BE2C (cell line): ENCODE results near the gene UNC5A.

Experiments
- DNase-seq: peaks from one replicate; pipeline ENCODE4 v3.0.0-alpha.2; 2020
- H3K27me3 ChIP-seq: fragments of 250-450 bp; sonication (Bioruptor Pico); 2 replicates; pipeline ENCODE4 v1.5.1; 2020; ENCODE audit warnings: mild to moderate bottlenecking
- H3K36me3 ChIP-seq: fragments of 250-450 bp; sonication (Bioruptor Pico); 2 replicates; pipeline ENCODE4 v1.5.1; 2020; ENCODE audit warnings: mild to moderate bottlenecking
- H3K4me1 ChIP-seq: fragments of 250-450 bp; sonication (Bioruptor Pico); 2 replicates; pipeline ENCODE4 v1.5.1; 2020
- H3K4me3 ChIP-seq: 2 replicates; pipeline ENCODE4 v1.5.1; 2011; ENCODE audit warnings: low read depth, low read length
- H3K9me3 ChIP-seq: fragments of 250-450 bp; sonication (Bioruptor Pico); 2 replicates; pipeline ENCODE4 v1.5.1; 2020
- TF ChIP-seq, protein P1 (sequence below): IDR thresholded peaks from 2 replicates; pipeline ENCODE4 v1.5.1; 2012; ENCODE audit warnings: mild to moderate bottlenecking, low read depth, low read length

UNC5A gene

DNA sequence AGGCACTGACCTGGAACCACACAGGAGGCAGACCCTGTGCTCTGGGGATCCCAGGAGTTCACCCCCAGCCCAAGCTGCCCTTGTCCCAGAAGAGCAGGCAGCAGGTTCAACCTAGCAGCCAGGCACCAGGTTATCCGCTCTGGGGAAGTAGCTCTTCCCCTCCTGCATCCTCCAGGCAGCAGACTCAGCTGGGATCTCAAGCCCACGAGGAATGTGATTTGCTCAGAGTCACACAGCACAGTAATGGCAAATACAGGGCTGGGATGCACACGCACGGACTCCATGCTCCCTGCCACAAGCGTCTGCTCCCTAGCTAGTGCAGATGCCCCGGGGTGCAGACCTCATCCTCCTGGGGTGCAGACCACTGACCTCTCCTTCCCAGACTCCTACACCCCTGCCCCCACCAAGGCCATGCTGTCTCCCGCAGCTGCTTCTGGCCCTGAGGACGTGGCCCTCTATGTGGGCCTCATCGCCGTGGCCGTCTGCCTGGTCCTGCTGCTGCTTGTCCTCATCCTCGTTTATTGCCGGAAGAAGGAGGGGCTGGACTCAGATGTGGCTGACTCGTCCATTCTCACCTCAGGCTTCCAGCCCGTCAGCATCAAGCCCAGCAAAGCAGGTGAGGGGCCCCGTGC is 63.3 kb downstream of the UNC5A start:
- H3K36me3 ChIP-seq, result 0 out of 2 replicates have a peak, but pooled peaks cover 3% of the 10 kb centered on the region
- H3K9me3 ChIP-seq, result no peaks in the 10 kb centered on the region
- no peak overlapping the region for H3K4me3 ChIP-seq
- peaks cover 12% of the 10 kb centered on the region for H3K4me1 ChIP-seq
- TF ChIP-seq, protein P1, sequence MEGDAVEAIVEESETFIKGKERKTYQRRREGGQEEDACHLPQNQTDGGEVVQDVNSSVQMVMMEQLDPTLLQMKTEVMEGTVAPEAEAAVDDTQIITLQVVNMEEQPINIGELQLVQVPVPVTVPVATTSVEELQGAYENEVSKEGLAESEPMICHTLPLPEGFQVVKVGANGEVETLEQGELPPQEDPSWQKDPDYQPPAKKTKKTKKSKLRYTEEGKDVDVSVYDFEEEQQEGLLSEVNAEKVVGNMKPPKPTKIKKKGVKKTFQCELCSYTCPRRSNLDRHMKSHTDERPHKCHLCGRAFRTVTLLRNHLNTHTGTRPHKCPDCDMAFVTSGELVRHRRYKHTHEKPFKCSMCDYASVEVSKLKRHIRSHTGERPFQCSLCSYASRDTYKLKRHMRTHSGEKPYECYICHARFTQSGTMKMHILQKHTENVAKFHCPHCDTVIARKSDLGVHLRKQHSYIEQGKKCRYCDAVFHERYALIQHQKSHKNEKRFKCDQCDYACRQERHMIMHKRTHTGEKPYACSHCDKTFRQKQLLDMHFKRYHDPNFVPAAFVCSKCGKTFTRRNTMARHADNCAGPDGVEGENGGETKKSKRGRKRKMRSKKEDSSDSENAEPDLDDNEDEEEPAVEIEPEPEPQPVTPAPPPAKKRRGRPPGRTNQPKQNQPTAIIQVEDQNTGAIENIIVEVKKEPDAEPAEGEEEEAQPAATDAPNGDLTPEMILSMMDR, result no peak
- no peaks in the 10 kb centered on the region; the same call in 1 of the 2 replicates for H3K27me3 ChIP-seq
- DNase-seq, result no peak

DNA sequence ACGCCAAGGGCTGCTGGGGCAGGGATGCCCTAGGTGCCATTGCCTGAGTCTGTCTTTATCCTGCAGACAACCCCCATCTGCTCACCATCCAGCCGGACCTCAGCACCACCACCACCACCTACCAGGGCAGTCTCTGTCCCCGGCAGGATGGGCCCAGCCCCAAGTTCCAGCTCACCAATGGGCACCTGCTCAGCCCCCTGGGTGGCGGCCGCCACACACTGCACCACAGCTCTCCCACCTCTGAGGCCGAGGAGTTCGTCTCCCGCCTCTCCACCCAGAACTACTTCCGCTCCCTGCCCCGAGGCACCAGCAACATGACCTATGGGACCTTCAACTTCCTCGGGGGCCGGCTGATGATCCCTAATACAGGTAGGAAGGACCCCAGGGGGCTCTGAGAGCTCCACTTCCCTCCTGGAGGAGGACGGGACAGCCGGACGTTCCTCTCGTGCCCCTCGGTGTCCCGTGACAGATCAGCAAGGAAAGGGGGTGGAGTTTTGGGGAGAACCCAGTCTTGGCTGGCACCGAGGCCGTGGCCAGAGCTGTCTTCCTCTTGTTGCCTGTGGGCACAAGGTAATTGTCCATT is 63.9 kb downstream of the UNC5A start:
- H3K27me3 ChIP-seq, result no peaks in the 10 kb centered on the region; the same call in 1 of the 2 replicates
- TF ChIP-seq, protein P1, result no peak
- H3K9me3 ChIP-seq, result no peaks in the 10 kb centered on the region
- no peak overlapping the region for H3K4me3 ChIP-seq
- no peak for DNase-seq
- no peaks in the 10 kb centered on the region for H3K36me3 ChIP-seq
- peaks cover 12% of the 10 kb centered on the region for H3K4me1 ChIP-seq

DNA sequence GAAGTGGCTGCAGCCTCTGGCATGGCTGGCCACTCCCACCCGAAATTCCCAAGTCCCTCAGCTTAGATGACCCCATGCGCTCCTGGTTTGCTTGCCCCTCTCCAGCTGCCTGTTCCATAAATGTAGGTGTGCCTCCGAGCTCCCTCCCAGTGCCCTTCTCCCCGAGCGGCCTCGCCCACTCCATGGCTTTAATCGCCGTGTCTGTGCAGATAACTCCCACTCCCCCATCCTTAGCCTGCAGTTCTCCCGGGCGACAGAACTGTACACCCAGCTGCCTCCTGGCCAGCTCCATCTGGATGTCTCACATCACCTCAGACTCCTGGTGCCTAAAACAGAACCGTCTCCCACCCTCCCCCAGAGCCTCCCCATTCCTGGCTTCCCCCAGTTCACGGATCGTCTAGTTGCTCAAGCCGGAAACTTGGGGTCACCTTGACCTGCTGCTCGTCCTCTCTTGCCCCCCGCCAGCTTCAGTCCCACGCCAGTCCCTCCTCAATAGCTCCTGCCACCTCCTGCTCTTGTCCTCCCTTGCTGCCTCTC is 64.7 kb downstream of the UNC5A start:
- Histone ChIP-seq H3K27me3 (no peaks in the 10 kb centered on the region; the same call in 1 of the 2 replicates), H3K9me3 (no peaks in the 10 kb centered on the region), H3K4me3 (no peak overlapping the region), H3K36me3 (no peaks in the 10 kb centered on the region), H3K4me1 (peaks cover 12% of the 10 kb centered on the region)
- TF ChIP-seq, protein P1, result no peak
- peak; percentile 44 for DNase-seq

DNA sequence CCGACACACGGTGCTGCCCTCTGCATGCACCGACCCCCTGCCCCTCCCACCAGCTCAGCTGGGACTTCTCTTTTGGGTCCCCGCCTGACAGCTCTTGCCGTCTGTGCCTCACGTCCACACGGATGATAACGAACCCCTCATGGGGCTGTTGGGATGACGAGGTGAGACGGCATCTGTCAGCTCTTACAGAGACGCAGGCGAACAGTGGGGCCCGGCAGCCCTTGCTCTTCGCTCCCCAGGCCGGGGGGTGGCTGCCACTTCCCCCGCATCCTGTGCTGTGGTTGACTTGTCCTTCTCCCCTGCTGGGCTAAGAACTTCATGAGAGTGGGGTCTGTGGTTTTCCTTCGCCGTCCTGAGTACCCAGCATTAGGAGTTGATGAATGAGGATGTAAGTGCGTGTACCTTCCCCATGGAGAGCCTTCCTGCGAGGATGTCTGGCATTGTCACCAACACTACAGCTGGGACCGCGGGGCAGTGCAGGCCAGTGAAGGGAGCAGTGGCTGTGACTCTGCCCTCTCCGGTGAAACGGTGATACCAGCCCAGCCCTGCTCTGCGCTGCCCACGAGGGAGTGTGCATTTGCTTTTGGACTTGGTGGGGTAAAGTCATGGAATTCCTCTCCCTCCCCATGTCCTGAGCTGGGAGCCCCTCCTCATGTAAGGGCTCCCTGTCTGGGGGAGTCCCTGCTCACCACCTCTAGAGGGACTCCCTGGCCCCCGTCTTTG is 65.6 kb downstream of the UNC5A start:
- peaks cover 12% of the 10 kb centered on the region for H3K4me1 ChIP-seq
- TF ChIP-seq, protein P1, result no peak
- no peaks in the 10 kb centered on the region for H3K36me3 ChIP-seq
- H3K9me3 ChIP-seq, result no peaks in the 10 kb centered on the region
- no peak overlapping the region for H3K4me3 ChIP-seq
- no peak for DNase-seq
- H3K27me3 ChIP-seq, result no peaks in the 10 kb centered on the region; the same call in 1 of the 2 replicates

DNA sequence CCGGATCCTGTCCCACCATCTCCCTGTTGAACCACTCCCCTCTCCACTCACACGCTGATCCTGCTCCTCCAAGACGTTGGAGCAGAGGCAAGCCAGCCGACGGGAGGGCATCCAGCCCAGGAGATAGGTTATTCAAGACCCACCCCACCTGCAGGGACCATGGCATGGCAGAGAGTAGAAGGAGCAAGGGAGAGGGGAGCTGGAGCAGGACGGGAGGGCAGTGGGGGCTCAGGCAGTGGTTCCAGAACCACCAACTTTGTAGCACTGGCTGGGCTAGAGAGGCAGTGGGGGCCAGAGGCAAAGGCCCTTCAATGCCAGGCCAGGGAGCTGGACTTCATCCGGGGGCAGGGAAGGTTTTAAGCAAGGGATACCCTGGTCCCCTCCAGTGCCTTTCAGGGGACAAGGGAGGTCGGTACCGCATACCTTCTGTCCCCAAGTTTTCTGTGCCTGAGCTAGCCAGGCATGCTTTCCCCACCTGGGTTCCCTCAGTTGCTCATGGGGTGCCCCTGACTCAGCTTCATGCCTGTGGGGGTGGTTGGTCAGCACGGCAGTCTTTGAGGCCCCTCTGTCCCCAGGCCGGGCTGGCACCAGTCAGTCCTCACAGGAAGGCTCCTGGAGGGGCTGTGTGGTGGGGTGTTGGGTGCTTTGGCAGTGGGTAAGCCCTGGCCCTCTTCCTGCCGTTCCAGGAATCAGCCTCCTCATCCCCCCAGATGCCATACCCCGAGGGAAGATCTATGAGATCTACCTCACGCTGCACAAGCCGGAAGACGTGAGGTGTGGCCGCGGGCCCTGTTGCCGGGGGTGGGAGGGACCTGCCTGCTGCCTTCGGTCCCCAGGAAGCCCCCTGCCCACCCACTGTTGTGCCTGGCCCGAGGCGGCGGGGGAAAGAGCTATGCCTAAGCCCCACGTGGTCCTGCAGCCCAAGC is 66.4 kb downstream of the UNC5A start:
- Histone ChIP-seq H3K27me3 (no peaks in the 10 kb centered on the region; the same call in 1 of the 2 replicates), H3K36me3 (peaks cover 4% of the 10 kb centered on the region; the same call in 1 of the 2 replicates), H3K9me3 (no peaks in the 10 kb centered on the region), H3K4me1 (peaks cover 12% of the 10 kb centered on the region), H3K4me3 (no peak overlapping the region)
- no peak for DNase-seq
- TF ChIP-seq, protein P1, result no peak
